ENCODE measurements around the gene DDB1.

The DDB1 gene

DNA sequence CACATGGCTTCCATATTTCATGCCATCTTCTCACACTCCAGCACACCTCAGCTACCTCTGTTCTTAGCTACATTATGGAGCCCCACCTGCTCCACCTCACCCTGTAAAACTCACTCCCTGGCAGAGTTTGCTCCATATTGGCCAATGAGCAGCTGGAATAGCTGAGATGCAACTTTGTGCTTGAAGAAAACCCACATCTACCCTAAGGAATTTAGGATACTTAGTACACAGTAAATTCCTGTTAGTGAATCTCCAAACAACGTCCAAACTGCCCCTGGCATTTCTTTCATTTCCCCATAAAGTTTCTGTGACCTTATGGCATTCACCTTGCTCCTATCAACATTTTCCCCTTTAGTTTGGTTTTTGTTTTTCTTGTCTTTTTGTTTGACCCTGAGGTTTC, 35.6 kb downstream of the DDB1 start:
- DNase-seq (ENCODE audit: low read depth, low spot score): no peak

- no peak for DNase-seq (ENCODE audit: low read depth, low spot score)
Observed at GRCh38 chr11:61295596-61295926, 37.3 kb downstream of the DDB1 start.

DNA sequence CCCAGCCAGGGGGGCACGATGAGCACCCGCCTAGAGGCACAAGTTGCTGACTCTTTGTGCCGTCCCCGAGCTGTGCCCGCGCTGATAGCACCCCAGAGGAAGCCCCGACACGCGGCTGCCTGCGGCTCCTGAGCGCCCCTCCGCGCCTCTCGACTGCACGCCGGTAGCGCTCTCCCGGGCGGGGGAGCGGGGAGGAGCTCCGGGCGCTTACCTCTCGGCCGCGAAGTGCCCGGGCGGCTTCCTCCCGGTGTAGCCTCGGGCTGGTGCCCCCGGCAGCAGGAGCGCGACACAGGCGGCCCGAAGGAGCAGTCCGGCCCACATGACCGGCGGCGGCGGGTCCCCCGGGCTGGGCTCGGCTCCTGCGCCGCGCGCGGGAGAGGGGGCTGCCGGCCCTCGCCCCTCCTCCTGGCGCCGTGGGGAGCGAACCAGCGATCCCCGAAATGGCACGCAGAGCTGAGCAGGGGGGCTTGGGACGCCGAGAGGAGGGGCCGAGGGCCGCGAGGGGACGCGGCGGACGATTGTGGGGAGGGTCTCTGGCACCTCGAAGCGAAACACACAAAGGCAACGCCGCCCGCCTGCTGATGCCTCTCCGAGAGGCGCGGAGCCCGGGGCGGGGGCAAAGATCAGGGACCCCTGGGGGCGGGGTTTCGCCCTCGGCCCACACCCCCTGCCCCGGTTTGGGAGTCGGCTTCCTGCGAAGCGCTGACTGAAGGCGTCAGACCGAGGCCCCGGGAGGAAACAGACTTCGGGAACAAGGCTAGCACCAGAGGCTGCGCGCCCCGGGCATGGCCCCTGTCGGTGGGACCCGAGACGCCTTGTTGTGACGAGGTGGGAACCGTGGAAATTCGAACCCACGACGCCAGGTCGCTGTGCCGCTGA, 37.9 kb downstream of the DDB1 start, which contains the start of gene VWCE:
Gene VWCE (minus strand): TSS at position 600 of the 879 bp plus-strand sequence. CDS start 279 bp downstream, at position 321.
- DNase-seq (ENCODE audit: low read depth, low spot score): no peak

- no peak for DNase-seq (ENCODE audit: low read depth, low spot score)
Observed at GRCh38 chr11:61293867-61294716, 38.8 kb downstream of the DDB1 start.

- no peak for DNase-seq (ENCODE audit: low read depth, low spot score)
Observed at GRCh38 chr11:61292356-61292755, 40.5 kb downstream of the DDB1 start.

- no peak for DNase-seq (ENCODE audit: low read depth, low spot score)
Observed at GRCh38 chr11:61290905-61291690, 41.8 kb downstream of the DDB1 start.

DNA sequence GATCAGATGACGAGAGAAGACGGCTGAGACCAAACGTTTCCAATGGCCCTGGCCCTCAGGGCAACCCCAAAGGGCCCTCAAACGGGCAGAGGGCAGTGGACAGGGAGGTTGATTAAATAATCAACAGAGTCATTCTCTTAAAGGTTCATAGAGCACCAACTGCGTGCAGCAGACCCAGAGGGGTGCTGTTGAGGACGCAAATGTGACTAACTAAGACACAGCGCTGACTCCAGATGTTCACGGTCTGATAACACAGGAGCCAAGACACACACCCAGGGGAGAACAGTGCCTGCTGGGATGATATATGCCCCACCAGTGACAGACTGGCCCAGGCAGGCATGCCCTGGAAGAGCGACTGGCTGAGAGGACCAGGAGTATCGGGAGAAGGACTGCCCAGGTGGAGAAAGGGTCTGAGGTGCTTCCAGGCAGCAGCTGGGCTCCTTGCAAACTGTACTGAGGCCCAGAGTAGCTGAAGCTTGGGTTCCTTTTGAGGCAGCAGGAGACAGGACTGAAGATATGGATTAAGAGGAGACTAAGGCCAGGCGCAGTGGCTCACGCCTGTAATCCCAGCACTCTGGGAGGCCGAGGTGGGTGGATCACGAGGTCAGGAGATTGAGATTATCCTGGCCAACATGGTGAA, 45.4 kb downstream of the DDB1 start:
- no peak for DNase-seq (ENCODE audit: low read depth, low spot score)

DNA sequence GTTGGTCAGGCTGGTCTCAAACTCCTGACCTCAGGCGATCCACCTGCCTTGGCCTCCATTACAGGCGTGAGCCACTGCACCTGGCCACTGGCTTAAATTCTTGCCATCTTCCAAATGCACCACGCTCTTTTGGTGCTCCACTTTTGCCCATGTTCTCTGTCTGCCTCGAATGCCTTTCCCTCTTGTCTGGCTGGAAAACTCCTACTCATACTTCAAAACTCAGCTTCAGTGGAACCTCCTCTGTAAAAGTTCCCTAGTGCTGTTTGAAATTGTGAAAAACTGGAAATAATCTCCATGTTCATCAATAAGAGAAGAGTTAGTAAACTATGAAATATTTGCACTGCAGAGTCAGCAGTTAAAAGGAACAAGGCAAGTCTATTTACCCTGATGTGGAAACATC, 49.3 kb downstream of the DDB1 start:
- DNase-seq (ENCODE audit: low read depth, low spot score): no peak

GRCh38 chr11:61281581-61282250, 51.2 kb downstream of the DDB1 start:
- no peak for DNase-seq (ENCODE audit: low read depth, low spot score)

DNA sequence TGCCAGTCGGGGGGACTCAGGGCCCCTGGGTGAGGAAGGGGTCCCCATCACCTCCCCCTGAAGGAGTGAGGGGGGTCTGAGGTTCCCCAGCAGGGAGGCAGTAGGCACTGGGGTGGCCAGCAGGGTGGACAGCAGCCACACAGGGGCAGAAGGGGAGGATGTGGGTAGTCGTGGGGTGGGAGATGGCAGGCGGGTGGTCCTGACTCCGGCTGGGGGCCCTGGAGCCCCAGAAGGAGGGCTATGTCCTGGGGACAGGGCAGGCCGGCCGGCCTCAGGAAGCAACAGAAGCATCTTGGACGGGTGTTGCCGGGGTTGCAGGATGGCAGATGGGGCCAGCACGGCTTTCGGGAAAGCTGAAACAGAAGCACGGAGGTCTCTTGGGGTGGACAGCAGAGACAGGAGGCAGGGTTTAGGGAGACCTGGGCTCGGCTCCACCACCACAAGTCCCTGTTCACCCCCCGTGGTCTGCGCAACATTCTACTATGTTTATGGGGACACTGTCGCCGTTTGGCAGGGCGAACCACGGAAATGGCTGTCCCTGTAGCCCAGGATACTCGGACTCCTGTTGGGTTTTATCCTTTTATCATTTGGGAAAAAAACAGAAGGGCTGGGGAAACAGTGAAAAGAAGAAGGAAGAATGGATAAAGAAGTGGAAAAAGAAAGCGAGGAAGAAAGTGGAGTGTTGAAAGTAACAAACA, 51.9 kb downstream of the DDB1 start:
- no peak for DNase-seq (ENCODE audit: low read depth, low spot score)

DNA sequence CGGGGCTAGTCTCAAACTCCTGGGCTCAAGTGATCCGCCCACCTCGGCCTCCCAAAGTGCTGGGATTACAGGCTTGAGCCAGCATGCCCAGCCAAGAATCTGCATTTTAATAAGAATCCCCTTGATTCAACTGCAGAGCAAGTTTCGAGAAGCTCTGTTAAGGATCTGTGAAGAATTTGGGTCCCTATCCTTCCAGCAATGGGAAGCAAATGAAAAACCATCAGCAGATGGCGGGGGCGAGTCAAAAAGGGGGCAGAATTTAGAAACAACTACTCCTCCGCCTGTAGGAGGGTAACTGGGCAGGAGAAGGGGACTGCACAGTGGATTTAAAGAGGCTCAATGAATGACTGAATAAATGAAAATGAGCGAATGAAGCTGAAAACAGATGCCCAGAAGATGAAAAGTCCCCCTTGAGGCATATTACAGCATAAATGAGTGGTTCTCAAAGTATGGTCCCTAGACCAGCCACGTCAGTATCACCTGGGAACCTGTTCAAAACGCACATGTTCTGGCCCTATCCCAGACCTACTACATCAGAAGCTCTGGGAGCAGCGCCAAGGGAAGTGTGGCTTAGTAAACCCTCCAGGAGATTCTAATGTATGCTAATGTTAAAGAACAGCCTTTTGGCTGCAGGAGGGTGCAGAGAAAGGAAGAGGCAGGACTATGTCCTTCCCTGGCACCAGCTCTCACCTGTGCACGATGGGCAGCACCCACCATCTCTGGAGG, 52.8 kb downstream of the DDB1 start:
- DNase-seq (ENCODE audit: low read depth, low spot score): no peak

- no peak for DNase-seq (ENCODE audit: low read depth, low spot score)
Observed at GRCh38 chr11:61278001-61278470, 54.9 kb downstream of the DDB1 start.

- DNase-seq (ENCODE audit: low read depth, low spot score): no peak
Observed at GRCh38 chr11:61277186-61278000, 55.5 kb downstream of the DDB1 start.

DNA sequence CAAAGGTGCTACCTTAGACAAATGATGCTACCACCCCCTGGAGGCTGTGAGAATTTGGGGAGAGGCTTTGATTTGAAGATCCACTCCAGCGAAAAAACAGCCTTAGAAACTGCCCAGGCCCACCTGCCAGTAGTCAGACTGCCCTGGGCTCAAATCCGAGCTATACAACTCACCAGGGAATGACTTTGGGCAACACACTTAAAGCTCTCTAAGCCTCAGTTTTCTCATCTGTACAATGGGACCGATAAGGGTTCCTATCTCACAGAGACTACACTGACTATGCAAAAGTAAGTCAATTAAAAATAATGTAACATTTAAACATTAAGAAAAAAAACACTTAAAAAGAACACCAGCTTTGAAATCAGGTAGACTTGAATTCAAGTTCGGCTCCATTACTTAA, 57.7 kb downstream of the DDB1 start:
- no peak for DNase-seq (ENCODE audit: low read depth, low spot score)

- no peak for DNase-seq (ENCODE audit: low read depth, low spot score)
Observed at GRCh38 chr11:61274084-61274483, 58.8 kb downstream of the DDB1 start.

DNA sequence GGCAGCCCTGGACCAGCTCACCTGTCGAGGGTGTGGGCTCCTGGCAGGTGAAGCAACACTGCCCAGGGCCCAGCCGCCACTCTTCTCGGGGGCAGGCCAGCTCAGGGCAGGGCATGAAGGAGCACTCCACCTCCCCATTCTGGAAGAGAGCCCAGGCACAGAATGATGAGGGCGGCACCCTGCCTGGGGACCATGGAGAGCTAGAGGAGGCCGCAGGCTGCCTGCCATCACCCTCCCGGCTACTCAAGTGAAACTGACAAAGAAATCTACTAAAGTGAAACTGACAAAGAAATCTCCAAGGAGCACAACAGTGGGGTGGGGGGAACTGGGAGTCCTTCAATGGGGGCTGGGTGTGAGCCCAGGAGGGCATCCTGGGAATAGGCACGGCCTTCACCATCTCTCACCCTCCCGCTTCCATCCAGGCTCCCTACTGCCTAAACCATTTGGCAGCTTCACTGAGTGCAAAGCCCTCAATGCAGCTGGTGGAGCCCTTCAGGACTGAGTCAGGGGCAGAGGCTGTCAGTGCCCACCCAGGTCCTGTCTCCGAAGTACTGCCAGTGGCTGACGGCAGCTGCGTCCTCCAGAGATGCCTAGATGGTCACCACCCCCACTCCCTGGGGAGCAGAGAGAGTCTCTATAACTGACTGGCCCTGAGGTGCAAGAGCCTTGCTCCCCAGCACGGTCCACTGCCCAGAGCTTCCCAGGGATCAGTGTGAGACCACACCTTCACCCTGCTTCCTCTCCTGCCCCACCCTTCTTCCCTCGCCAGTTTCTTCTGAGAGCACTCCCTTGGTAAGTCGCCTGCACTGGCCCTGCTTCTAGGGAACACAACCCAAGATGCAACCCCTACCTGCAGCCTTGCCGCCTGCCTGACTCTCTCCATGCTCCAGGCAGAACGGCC, 59.5 kb downstream of the DDB1 start:
- DNase-seq (ENCODE audit: low read depth, low spot score): no peak

DNA sequence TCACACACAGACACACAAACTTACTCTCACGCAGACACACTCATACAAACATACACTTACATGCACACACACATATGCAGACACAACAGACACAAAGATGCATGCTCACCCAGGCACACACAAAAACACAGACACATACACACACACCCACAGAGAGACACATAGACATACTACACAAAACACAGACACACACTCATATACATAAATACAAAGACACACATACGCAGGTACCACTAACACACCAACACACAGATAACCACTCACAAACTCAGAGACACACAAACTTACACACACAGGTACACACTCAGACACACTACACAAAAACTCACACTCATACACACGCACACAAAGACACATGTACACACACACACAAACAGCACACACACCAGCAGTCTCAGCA, 60.2 kb downstream of the DDB1 start:
- no peak for DNase-seq (ENCODE audit: low read depth, low spot score)
